Prostate gland (tissue), 2 donors: ENCODE measurements around the gene DPM2.

Source experiments
- POLR2A ChIP-seq: fragments of 450-650 bp; IDR thresholded peaks from one replicate; pipeline ENCODE4 v1.6.1; 2016; ENCODE audit warnings: antibody characterized with exemption, mild to moderate bottlenecking
- POLR2AphosphoS5 ChIP-seq: sonication (generic); formaldehyde crosslinking; IDR thresholded peaks from one replicate; pipeline ENCODE4 v1.6.1; 2017; ENCODE audit warnings: antibody characterized with exemption
- TF ChIP-seq, protein P1 (sequence below), 4 experiments: fragments of 200-600 bp in 2 of 4; fragments of 450-650 bp in 2 of 4; sonication (generic) in 2 of 4; IDR thresholded peaks; 1 replicate in 3 of 4; 2 replicates in 1 of 4; pipeline ENCODE4 v1.5.1; 2016 to 2019; ENCODE audit warnings: antibody characterized with exemption in 4 of 4, mild to moderate bottlenecking in 2 of 4, moderate library complexity in 2 of 4

- TF ChIP-seq, protein P1, sequence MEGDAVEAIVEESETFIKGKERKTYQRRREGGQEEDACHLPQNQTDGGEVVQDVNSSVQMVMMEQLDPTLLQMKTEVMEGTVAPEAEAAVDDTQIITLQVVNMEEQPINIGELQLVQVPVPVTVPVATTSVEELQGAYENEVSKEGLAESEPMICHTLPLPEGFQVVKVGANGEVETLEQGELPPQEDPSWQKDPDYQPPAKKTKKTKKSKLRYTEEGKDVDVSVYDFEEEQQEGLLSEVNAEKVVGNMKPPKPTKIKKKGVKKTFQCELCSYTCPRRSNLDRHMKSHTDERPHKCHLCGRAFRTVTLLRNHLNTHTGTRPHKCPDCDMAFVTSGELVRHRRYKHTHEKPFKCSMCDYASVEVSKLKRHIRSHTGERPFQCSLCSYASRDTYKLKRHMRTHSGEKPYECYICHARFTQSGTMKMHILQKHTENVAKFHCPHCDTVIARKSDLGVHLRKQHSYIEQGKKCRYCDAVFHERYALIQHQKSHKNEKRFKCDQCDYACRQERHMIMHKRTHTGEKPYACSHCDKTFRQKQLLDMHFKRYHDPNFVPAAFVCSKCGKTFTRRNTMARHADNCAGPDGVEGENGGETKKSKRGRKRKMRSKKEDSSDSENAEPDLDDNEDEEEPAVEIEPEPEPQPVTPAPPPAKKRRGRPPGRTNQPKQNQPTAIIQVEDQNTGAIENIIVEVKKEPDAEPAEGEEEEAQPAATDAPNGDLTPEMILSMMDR (IDR thresholded peaks at IDR 0.05), result no peak
- no peak for TF ChIP-seq POLR2AphosphoS5
- no peak for TF ChIP-seq POLR2A
Observed at GRCh38 chr9:127915801-127916719, 21.6 kb downstream of the DPM2 start.
